Nephron (organoid): ENCODE data around the gene BRD7.

Experiments used
- H3K27ac Mint-ChIP-seq, 3 experiments: 2 replicates each; pipeline ENCODE4 v1.8.0; 2020; ENCODE audit warnings: mixed read lengths in 3 of 3, mild to moderate bottlenecking in 2 of 3, moderate library complexity in 1 of 3
- H3K27me3 Mint-ChIP-seq: 2 replicates; pipeline ENCODE4 v1.8.0; 2021; ENCODE audit warnings: low read depth, mild to moderate bottlenecking, moderate library complexity, mixed read lengths
- H3K36me3 Mint-ChIP-seq: 2 replicates; pipeline ENCODE4 v1.8.0; 2020; ENCODE audit warnings: low read depth, mixed read lengths
- H3K4me1 Mint-ChIP-seq: 2 replicates; pipeline ENCODE4 v1.8.0; 2020; ENCODE audit warnings: mixed read lengths
- H3K4me3 Mint-ChIP-seq, 3 experiments: 2 replicates each; pipeline ENCODE4 v1.8.0; 2020; ENCODE audit warnings: mild to moderate bottlenecking in 3 of 3, mixed read lengths in 3 of 3, moderate library complexity in 2 of 3
- H3K9me3 Mint-ChIP-seq: 2 replicates; pipeline ENCODE4 v1.8.0; 2020; ENCODE audit warnings: mixed read lengths
- TF ChIP-seq, protein P1 (sequence below), 3 experiments: fragments of 200-600 bp; sonication (generic); IDR thresholded peaks; one replicate each; pipeline ENCODE4 v1.5.0; 2021; ENCODE audit warnings: antibody characterized with exemption in 3 of 3; ENCODE audit not compliant: unreplicated experiment in 3 of 3

Gene BRD7

DNA sequence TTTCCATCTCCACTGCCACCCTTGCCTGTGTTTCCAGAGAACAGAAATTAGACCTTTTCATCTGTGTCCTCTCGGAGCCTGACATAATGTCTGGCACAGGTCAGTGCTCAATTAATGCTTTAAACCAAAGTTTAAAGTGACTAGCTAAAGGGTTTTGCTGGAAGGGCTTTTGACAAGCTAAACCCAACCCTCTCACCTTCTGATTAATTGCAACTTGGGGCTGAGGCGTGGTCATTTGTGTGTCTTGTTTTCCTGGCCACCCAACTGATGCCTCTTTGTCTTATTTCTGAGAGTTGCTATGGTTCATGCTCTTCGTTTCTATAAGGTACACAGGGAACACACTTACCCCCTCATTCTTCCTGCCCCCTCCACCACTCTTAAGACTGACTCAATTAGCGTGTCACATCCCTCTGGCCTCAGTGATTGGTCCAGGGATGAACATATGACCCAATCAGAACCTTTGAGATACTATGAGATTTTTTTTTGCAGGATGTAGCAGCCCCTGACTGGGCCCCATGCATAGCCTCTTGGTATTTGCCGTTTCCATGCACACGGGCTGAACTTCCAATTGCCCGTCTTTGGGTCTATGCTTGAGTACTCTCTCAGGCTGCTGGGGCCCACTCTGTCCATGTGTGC is 15.8 kb upstream of the BRD7 start:
- H3K4me1 Mint-ChIP-seq = peaks cover 17% of the 10 kb centered on the region
- no peaks in the 10 kb centered on the region for H3K36me3 Mint-ChIP-seq
- H3K4me3 Mint-ChIP-seq = no peak overlapping the region
- H3K9me3 Mint-ChIP-seq = no peaks in the 10 kb centered on the region
- TF ChIP-seq, protein P1, sequence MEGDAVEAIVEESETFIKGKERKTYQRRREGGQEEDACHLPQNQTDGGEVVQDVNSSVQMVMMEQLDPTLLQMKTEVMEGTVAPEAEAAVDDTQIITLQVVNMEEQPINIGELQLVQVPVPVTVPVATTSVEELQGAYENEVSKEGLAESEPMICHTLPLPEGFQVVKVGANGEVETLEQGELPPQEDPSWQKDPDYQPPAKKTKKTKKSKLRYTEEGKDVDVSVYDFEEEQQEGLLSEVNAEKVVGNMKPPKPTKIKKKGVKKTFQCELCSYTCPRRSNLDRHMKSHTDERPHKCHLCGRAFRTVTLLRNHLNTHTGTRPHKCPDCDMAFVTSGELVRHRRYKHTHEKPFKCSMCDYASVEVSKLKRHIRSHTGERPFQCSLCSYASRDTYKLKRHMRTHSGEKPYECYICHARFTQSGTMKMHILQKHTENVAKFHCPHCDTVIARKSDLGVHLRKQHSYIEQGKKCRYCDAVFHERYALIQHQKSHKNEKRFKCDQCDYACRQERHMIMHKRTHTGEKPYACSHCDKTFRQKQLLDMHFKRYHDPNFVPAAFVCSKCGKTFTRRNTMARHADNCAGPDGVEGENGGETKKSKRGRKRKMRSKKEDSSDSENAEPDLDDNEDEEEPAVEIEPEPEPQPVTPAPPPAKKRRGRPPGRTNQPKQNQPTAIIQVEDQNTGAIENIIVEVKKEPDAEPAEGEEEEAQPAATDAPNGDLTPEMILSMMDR (IDR thresholded peaks at IDR 0.05; ENCODE audit: unreplicated experiment in 3 of 3) = no peak
- peak overlapping the region in 1 of 3 experiments; percentile 19 for H3K27ac Mint-ChIP-seq
- H3K27me3 Mint-ChIP-seq = peaks cover 18% of the 10 kb centered on the region

DNA sequence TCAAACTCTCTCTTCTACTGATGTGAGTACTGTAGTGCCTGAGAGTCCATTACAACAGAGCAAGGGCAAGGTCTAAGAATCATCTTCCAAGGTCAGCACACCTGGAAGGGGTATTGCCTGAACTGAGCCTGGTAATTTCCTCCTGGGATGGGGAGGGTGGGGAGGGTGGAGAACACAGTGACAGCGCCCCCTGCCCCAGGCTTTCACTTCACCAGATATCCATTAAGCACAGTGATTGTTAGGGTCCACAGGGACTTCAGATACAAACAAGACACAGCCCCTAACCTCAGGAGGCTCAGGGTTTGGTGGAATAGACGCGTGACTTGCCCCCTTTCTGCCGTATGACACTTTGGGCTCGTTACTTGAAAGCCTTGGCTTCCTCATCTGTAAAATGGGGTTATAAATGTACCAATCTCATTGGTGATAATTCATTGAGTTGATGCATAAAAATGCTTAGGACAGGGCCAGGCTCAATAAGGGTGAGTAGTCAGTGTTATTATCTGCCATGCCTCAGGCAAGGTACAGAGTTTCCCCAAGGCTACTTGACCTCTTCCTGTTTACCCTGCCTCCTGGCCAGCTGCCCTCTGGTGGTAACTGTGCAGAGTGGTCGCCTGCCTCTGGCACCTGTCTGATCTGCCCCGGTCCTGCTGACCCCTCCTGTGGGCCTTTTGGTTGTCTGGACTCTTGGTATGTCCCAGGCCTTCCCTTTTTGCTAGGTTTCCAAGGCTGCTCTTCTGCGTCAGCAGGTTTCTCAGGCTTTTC is 13.1 kb upstream of the BRD7 start:
- TF ChIP-seq, protein P1 (IDR thresholded peaks at IDR 0.05; ENCODE audit: unreplicated experiment in 3 of 3) = no peak
- Mint-ChIP-seq H3K27me3 (peaks cover 18% of the 10 kb centered on the region), H3K9me3 (no peaks in the 10 kb centered on the region), H3K27ac (no peak overlapping the region), H3K4me1 (peaks cover 11% of the 10 kb centered on the region), H3K36me3 (no peaks in the 10 kb centered on the region), H3K4me3 (no peak overlapping the region)

DNA sequence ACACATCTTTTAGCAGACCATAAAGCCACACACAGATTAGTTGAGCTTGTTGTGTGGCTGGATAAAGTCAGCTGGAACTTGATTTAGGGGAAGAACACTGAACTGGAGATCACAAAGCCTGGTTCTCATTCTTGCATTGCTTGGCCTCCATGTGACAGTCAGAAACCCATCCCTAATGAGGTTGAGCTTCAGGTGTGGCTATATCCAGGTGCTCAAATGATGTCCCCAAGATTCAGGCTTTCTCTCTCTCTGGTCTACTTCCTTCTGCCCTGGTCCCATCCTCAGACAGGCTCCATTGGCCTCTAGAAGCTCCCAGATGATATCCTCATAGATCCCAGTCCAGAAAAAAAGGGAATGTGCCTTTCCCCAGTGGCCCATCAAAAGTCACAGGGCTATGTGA is 9.6 kb upstream of the BRD7 start:
- peaks cover 2% of the 10 kb centered on the region for H3K4me1 Mint-ChIP-seq
- H3K27me3 Mint-ChIP-seq = peaks cover 5% of the 10 kb centered on the region
- H3K9me3 Mint-ChIP-seq = no peaks in the 10 kb centered on the region
- no peaks in the 10 kb centered on the region for H3K36me3 Mint-ChIP-seq
- TF ChIP-seq, protein P1 (IDR thresholded peaks at IDR 0.05; ENCODE audit: unreplicated experiment in 3 of 3) = no peak
- no peak overlapping the region for H3K4me3 Mint-ChIP-seq
- H3K27ac Mint-ChIP-seq = no peak overlapping the region

DNA sequence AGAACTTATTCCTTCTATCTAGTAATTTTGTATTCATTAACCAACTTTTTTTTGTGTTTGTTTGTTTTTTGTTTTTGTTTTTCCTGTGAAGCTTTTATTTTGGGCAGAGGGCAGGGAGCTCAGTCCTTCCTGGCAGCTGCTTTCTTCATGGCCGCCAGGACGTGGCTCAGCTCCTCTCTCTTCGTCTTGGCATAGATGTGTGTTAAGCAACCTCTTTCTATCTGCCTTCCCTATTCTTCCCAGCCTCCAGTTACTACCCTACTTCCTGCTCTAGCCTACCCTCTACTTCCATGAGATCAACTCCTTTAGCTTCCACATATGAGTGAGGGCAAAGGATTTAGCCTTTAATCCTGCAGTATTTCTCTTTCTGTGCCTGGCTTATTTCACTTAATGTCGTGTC is 8.2 kb upstream of the BRD7 start:
- H3K36me3 Mint-ChIP-seq = no peaks in the 10 kb centered on the region
- H3K27me3 Mint-ChIP-seq = no peaks in the 10 kb centered on the region
- H3K4me1 Mint-ChIP-seq = peaks cover 7% of the 10 kb centered on the region
- no peak overlapping the region for H3K27ac Mint-ChIP-seq
- no peaks in the 10 kb centered on the region for H3K9me3 Mint-ChIP-seq
- no peak overlapping the region for H3K4me3 Mint-ChIP-seq
- TF ChIP-seq, protein P1 (IDR thresholded peaks at IDR 0.05; ENCODE audit: unreplicated experiment in 3 of 3) = no peak

DNA sequence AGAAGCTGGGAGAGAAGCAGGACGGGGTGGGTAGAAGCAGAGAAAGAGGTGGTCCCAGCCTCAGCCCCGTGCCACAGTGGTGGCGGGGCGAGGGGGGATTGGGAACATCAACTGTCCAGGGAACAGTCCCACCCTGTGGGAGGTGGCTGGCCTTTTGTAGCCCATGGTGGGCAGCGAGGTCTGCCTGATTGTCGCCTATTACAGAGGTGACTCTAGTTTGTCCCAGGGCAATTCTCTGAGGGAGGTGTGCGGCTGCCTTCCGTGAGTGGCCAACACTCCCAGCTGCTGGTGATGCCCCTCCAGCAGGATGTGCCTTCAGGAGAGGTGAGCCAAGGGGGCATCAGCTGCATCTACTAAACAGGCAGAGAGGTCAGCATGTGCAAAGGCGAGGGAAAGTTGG is 5.0 kb upstream of the BRD7 start:
- H3K27ac Mint-ChIP-seq = peak overlapping the region in 2 of 3 experiments; percentile 4 to 28
- peaks cover 9% of the 10 kb centered on the region for H3K4me1 Mint-ChIP-seq
- H3K27me3 Mint-ChIP-seq = no peaks in the 10 kb centered on the region
- H3K36me3 Mint-ChIP-seq = no peaks in the 10 kb centered on the region
- no peak overlapping the region for H3K4me3 Mint-ChIP-seq
- H3K9me3 Mint-ChIP-seq = no peaks in the 10 kb centered on the region
- TF ChIP-seq, protein P1 (IDR thresholded peaks at IDR 0.05; ENCODE audit: unreplicated experiment in 3 of 3) = no peak

DNA sequence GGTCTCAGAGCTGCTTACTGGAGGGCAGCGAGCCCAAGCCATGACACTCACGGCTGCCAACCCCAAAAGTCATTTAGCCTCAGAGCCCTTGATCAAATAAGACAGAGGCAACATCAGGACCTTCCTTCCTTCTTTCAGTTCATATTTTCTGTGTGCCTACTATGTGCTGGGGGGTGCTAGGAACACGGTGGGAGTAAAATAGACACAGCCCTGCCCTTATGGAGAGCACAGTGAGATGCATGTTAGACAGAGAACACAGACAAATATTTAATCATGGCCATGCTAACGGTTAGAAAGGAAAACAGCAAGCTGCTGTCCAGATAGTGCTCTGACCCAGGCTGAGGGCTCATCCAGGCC is 4.5 kb upstream of the BRD7 start:
- H3K9me3 Mint-ChIP-seq = no peaks in the 10 kb centered on the region
- H3K36me3 Mint-ChIP-seq = no peaks in the 10 kb centered on the region
- H3K27me3 Mint-ChIP-seq = no peaks in the 10 kb centered on the region
- H3K4me1 Mint-ChIP-seq = peaks cover 9% of the 10 kb centered on the region
- H3K27ac Mint-ChIP-seq = peak overlapping the region in 2 of 3 experiments; percentile 4 to 28
- no peak overlapping the region for H3K4me3 Mint-ChIP-seq
- TF ChIP-seq, protein P1 (IDR thresholded peaks at IDR 0.05; ENCODE audit: unreplicated experiment in 3 of 3) = no peak
